ENCODE data around the gene KLHL40.

KLHL40 gene

GRCh38 chr3:42723219-42723618 is 37.9 kb downstream of the KLHL40 start:
- no peak for DNase-seq

GRCh38 chr3:42725454-42725853 is 40.1 kb downstream of the KLHL40 start:
- no peak for DNase-seq

- no peak for DNase-seq
Observed at GRCh38 chr3:42728056-42728455, 42.7 kb downstream of the KLHL40 start.

GRCh38 chr3:42728668-42729364 is 43.5 kb downstream of the KLHL40 start:
- no peak for DNase-seq

- DNase-seq = no peak
Observed at GRCh38 chr3:42729404-42730145, 44.2 kb downstream of the KLHL40 start.

- DNase-seq = no peak
Observed at GRCh38 chr3:42730294-42730693, 45.0 kb downstream of the KLHL40 start.

GRCh38 chr3:42730706-42731420 is 45.5 kb downstream of the KLHL40 start:
- no peak for DNase-seq

- DNase-seq = no peak
Observed at GRCh38 chr3:42731476-42732195, 46.3 kb downstream of the KLHL40 start.

GRCh38 chr3:42732196-42732828 is 47.0 kb downstream of the KLHL40 start:
- no peak for DNase-seq

GRCh38 chr3:42732829-42733459 is 47.6 kb downstream of the KLHL40 start:
- no peak for DNase-seq

- no peak for DNase-seq
Observed at GRCh38 chr3:42733501-42734262, 48.3 kb downstream of the KLHL40 start.

GRCh38 chr3:42734263-42734860 is 49.0 kb downstream of the KLHL40 start:
- no peak for DNase-seq

- DNase-seq = no peak
Observed at GRCh38 chr3:42735019-42735418, 49.7 kb downstream of the KLHL40 start.

- no peak for DNase-seq
Observed at GRCh38 chr3:42735615-42736014, 50.3 kb downstream of the KLHL40 start.

GRCh38 chr3:42736081-42736480 is 50.7 kb downstream of the KLHL40 start:
- no peak for DNase-seq

- DNase-seq = no peak
Observed at GRCh38 chr3:42736531-42736930, 51.2 kb downstream of the KLHL40 start.

GRCh38 chr3:42739401-42740158 is 54.2 kb downstream of the KLHL40 start:
- peak; percentile 34 for DNase-seq

GRCh38 chr3:42741796-42742195 is 56.5 kb downstream of the KLHL40 start:
- no peak for DNase-seq

Data from right kidney (tissue), 1 donor.